ENCODE results near the gene MRPS16.

The MRPS16 gene

DNA sequence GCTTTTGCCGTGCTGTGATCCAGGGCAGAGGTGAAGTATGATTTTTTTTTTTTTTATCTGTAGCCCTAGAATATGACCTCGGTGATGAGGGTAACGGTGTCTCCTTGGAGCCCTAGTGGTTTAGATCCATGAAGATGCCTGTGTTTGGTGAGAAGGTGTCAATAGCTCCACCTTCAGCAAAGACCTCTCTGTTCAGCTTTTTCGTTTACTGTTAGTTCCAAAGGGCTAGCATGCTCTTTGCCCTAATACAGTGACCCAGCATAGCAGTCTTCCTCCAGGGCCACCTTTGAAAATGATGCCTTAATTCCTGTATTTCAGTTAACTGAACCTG lies 746 bp upstream of the MRPS16 start:
- no peak overlapping the region for H2BK5ac ChIP-seq (ENCODE audit: low read depth, low read length, poor library complexity, severe bottlenecking)
- no peak overlapping the region for H2AFZ ChIP-seq (ENCODE audit: low read depth, low read length)
- no peak overlapping the region for H3K23ac ChIP-seq (ENCODE audit: low read length in 2 of 2)
- H3K4me3 ChIP-seq (ENCODE audit: insufficient read depth in 1 of 2, low read depth in 1 of 2, low read length in 2 of 2), result peak overlapping the region; percentile 88 to 99
- no peak overlapping the region for H3K14ac ChIP-seq (ENCODE audit: low read length in 2 of 2)
- peak overlapping the region; percentile 94 for H3K27ac ChIP-seq (ENCODE audit: low read length, poor library complexity, severe bottlenecking)
- H2AK5ac ChIP-seq (ENCODE audit: low read length, severe bottlenecking), result peak overlapping the region; percentile 47
- H3K4ac ChIP-seq (ENCODE audit: low read depth in 1 of 2, low read length in 2 of 2), result peak overlapping the region in 1 of 2 experiments; percentile 51
- no peak overlapping the region for H3K18ac ChIP-seq (ENCODE audit: low read depth in 1 of 2, low read length in 2 of 2)
- H3K4me1 ChIP-seq (ENCODE audit: control insufficient read depth, insufficient read depth, low read depth, low read length), result peaks cover 7% of the 10 kb centered on the region
- peak overlapping the region; percentile 77 for H4K8ac ChIP-seq (ENCODE audit: low read length)
- H2BK12ac ChIP-seq (ENCODE audit: low read length in 2 of 2), result no peak overlapping the region
- peaks cover 13% of the 10 kb centered on the region for H3K79me1 ChIP-seq (replicated peaks; ENCODE audit: low read length, poor library complexity, severe bottlenecking)
- H3K9me3 ChIP-seq (ENCODE audit: control insufficient read depth, low read length), result no peaks in the 10 kb centered on the region
- 0% methylated on average over 3 of the region's 4 CpGs for WGBS
- peaks cover 6 to 26% of the 10 kb centered on the region in 2 experiments for H3K36me3 ChIP-seq (ENCODE audit: control insufficient read depth in 1 of 2, insufficient read depth in 2 of 2, low read depth in 1 of 2, low read length in 2 of 2)
- no peak overlapping the region for H4K91ac ChIP-seq (ENCODE audit: low read length)
- no peak overlapping the region for H2BK15ac ChIP-seq (ENCODE audit: low read depth, poor library complexity, severe bottlenecking)
- DNase-seq, result no peak
- no peaks in the 10 kb centered on the region for H3K27me3 ChIP-seq (ENCODE audit: control insufficient read depth in 1 of 2, insufficient read depth in 1 of 2, low read length in 2 of 2)
- peak overlapping the region; percentile 99 for H3K9ac ChIP-seq (ENCODE audit: low read length)
- peak overlapping the region; percentile 69 for H3K4me2 ChIP-seq (ENCODE audit: low read length, poor library complexity, severe bottlenecking)
- no peak overlapping the region for H2BK120ac ChIP-seq (ENCODE audit: low read depth, low read length)

DNA sequence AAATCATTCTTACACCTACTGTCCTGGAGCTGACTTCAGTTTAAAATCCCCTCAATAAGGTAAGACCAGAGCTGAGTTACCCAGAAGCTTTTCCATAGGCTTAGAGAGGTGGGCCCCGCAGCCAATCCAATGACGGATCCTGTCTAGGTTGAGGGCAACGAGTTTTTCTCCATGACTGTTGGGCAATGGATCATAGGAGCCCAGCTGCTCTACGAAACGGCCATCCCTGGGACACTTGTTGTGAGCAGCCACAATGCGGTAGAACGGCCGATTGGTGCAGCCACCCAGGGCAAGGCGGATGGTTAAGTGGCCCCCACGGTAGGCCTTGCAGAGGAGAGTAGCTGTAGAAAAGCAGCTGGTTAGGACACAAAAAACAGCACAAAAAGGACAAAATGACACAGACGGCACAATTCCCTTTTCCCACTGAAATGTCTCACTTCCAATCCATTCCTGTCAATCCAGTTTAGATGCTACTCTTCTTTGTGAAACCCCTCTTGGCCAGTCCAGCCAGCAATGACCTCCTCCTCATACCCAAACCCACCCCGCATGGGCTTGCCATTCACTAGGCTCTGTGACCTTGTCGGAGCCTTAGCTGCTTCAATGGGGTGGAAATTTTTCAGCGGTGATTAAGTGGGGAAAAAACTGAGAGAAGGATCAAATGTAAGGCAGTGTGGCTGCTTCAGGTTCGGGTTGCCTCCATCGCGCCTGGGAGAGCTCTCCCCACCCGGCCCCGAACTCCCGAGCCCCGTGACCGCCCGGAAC lies 580 bp downstream of the MRPS16 start:
- H3K36me3 ChIP-seq (ENCODE audit: control insufficient read depth in 1 of 2, insufficient read depth in 2 of 2, low read depth in 1 of 2, low read length in 2 of 2), result peaks cover 6 to 28% of the 10 kb centered on the region in 2 experiments
- peak overlapping the region; percentile 61 to 89 for H3K18ac ChIP-seq (ENCODE audit: low read depth in 1 of 2, low read length in 2 of 2)
- peak overlapping the region; percentile 73 for H2BK120ac ChIP-seq (ENCODE audit: low read depth, low read length)
- H4K91ac ChIP-seq (ENCODE audit: low read length), result peak overlapping the region; percentile 84
- peak overlapping the region in 1 of 2 experiments; percentile 83 for H3K23ac ChIP-seq (ENCODE audit: low read length in 2 of 2)
- H3K27ac ChIP-seq (ENCODE audit: low read length, poor library complexity, severe bottlenecking), result peak overlapping the region; percentile 94
- peak overlapping the region; percentile 37 for H2AFZ ChIP-seq (ENCODE audit: low read depth, low read length)
- peak overlapping the region; percentile 98 for H3K4me2 ChIP-seq (ENCODE audit: low read length, poor library complexity, severe bottlenecking)
- no peaks in the 10 kb centered on the region for H3K9me3 ChIP-seq (ENCODE audit: control insufficient read depth, low read length)
- peak overlapping the region; percentile 88 to 99 for H3K4me3 ChIP-seq (ENCODE audit: insufficient read depth in 1 of 2, low read depth in 1 of 2, low read length in 2 of 2)
- peak overlapping the region; percentile 85 for H2AK5ac ChIP-seq (ENCODE audit: low read length, severe bottlenecking)
- peak overlapping the region; percentile 95 for H4K8ac ChIP-seq (ENCODE audit: low read length)
- H3K4me1 ChIP-seq (ENCODE audit: control insufficient read depth, insufficient read depth, low read depth, low read length), result peaks cover 9% of the 10 kb centered on the region
- WGBS, result 21% methylated on average over 22 of the region's 23 CpGs
- no peaks in the 10 kb centered on the region for H3K27me3 ChIP-seq (ENCODE audit: control insufficient read depth in 1 of 2, insufficient read depth in 1 of 2, low read length in 2 of 2)
- peak overlapping the region in 1 of 2 experiments; percentile 83 for H3K14ac ChIP-seq (ENCODE audit: low read length in 2 of 2)
- H2BK5ac ChIP-seq (ENCODE audit: low read depth, low read length, poor library complexity, severe bottlenecking), result peak overlapping the region; percentile 36
- H3K4ac ChIP-seq (ENCODE audit: low read depth in 1 of 2, low read length in 2 of 2), result peak overlapping the region; percentile 36 to 85
- peak; percentile 42 for DNase-seq
- peak overlapping the region; percentile 28 to 59 for H2BK12ac ChIP-seq (ENCODE audit: low read length in 2 of 2)
- peaks cover 15% of the 10 kb centered on the region for H3K79me1 ChIP-seq (replicated peaks; ENCODE audit: low read length, poor library complexity, severe bottlenecking)
- H3K9ac ChIP-seq (ENCODE audit: low read length), result peak overlapping the region; percentile 99
- H2BK15ac ChIP-seq (ENCODE audit: low read depth, poor library complexity, severe bottlenecking), result peak overlapping the region; percentile 17

DNA sequence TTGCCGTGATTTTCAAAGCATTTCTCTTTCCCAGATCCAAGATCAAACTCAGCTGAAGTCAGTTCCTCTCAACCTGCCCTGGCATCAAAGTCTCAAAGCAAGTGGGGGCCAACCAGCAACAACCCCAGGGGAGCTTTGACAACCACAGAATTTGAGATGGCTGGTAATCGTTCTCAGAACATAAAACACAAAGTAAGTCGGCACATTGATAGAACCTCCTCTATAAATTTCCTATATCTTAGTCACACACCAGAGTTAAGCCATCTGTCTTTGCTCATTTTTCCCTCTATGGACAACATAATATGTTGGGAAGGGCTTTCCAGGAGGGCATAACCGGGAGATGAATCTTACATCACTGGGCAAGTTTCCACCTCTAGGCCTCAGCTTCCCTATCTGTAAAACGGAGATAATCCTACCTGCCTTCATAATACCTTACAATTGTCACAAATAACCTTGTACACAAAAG lies 4.2 kb downstream of the MRPS16 start:
- Histone ChIP-seq H2BK5ac (ENCODE audit: low read depth, low read length, poor library complexity, severe bottlenecking) (no peak overlapping the region), H3K4ac (ENCODE audit: low read depth in 1 of 2, low read length in 2 of 2) (no peak overlapping the region), H3K79me1 (replicated peaks; ENCODE audit: low read length, poor library complexity, severe bottlenecking) (peaks cover 14% of the 10 kb centered on the region), H3K27me3 (ENCODE audit: control insufficient read depth in 1 of 2, insufficient read depth in 1 of 2, low read length in 2 of 2) (no peaks in the 10 kb centered on the region), H2AFZ (ENCODE audit: low read depth, low read length) (no peak overlapping the region), H2BK120ac (ENCODE audit: low read depth, low read length) (no peak overlapping the region), H3K14ac (ENCODE audit: low read length in 2 of 2) (no peak overlapping the region), H3K36me3 (ENCODE audit: control insufficient read depth in 1 of 2, insufficient read depth in 2 of 2, low read depth in 1 of 2, low read length in 2 of 2) (peaks cover 9 to 45% of the 10 kb centered on the region in 2 experiments), H3K4me1 (ENCODE audit: control insufficient read depth, insufficient read depth, low read depth, low read length) (peaks cover 12% of the 10 kb centered on the region), H2BK12ac (ENCODE audit: low read length in 2 of 2) (no peak overlapping the region), H3K18ac (ENCODE audit: low read depth in 1 of 2, low read length in 2 of 2) (no peak overlapping the region), H3K4me2 (ENCODE audit: low read length, poor library complexity, severe bottlenecking) (no peak overlapping the region), H3K9me3 (ENCODE audit: control insufficient read depth, low read length) (no peaks in the 10 kb centered on the region), H4K8ac (ENCODE audit: low read length) (no peak overlapping the region), H3K4me3 (ENCODE audit: insufficient read depth in 1 of 2, low read depth in 1 of 2, low read length in 2 of 2) (peak overlapping the region in 1 of 2 experiments; percentile 91), H3K23ac (ENCODE audit: low read length in 2 of 2) (no peak overlapping the region), H2AK5ac (ENCODE audit: low read length, severe bottlenecking) (peak overlapping the region; percentile 37), H4K91ac (ENCODE audit: low read length) (no peak overlapping the region), H3K27ac (ENCODE audit: low read length, poor library complexity, severe bottlenecking) (no peak overlapping the region), H3K9ac (ENCODE audit: low read length) (peak overlapping the region; percentile 96), H2BK15ac (ENCODE audit: low read depth, poor library complexity, severe bottlenecking) (no peak overlapping the region)
- 80% methylated on average over 5 of the region's 5 CpGs for WGBS
- peak; percentile 13 for DNase-seq

DNA sequence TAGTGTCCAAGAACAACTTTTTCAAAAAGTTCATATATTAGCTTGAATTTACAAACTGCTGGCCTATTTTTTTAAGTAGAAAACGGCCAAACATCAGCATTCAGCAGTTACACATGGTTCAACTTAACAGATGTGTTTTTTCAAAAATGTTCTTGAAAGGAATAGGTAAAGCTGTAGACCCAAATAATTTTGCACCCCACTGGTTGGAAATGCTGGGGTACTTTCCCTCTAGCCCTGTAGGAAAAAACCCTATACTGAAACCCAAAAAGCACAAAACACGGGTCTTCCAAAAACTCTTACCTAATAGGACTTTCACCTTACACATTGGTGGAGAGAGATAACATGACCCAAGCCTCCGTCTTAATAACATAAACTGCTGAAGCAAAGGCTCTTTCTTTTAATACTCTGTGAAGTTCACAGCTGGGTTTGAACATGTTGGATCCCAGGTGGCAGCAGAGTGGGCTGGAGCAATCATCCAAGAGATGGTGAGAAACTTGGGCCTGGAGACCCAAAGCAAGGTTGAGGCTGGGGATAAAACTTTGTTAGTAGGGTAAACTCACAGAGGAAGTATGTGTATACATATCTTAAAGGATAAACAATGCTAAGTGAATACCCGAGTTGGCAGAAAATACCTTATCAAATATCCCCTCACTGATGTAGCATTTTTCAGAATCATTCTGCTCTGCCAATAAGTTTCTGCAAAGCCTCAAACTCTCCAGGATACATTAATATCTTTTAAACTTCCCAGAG lies 4.8 kb downstream of the MRPS16 start:
- Histone ChIP-seq H2AK5ac (ENCODE audit: low read length, severe bottlenecking) (peak overlapping the region; percentile 37), H3K27me3 (ENCODE audit: control insufficient read depth in 1 of 2, insufficient read depth in 1 of 2, low read length in 2 of 2) (no peaks in the 10 kb centered on the region), H3K9me3 (ENCODE audit: control insufficient read depth, low read length) (no peaks in the 10 kb centered on the region), H2AFZ (ENCODE audit: low read depth, low read length) (no peak overlapping the region), H2BK5ac (ENCODE audit: low read depth, low read length, poor library complexity, severe bottlenecking) (no peak overlapping the region), H2BK12ac (ENCODE audit: low read length in 2 of 2) (no peak overlapping the region), H3K4me1 (ENCODE audit: control insufficient read depth, insufficient read depth, low read depth, low read length) (peaks cover 12% of the 10 kb centered on the region), H4K91ac (ENCODE audit: low read length) (no peak overlapping the region), H2BK15ac (ENCODE audit: low read depth, poor library complexity, severe bottlenecking) (no peak overlapping the region), H3K18ac (ENCODE audit: low read depth in 1 of 2, low read length in 2 of 2) (no peak overlapping the region), H2BK120ac (ENCODE audit: low read depth, low read length) (no peak overlapping the region), H4K8ac (ENCODE audit: low read length) (no peak overlapping the region), H3K79me1 (replicated peaks; ENCODE audit: low read length, poor library complexity, severe bottlenecking) (peaks cover 12% of the 10 kb centered on the region), H3K9ac (ENCODE audit: low read length) (peak overlapping the region; percentile 96), H3K4me2 (ENCODE audit: low read length, poor library complexity, severe bottlenecking) (peak overlapping the region; percentile 90), H3K4ac (ENCODE audit: low read depth in 1 of 2, low read length in 2 of 2) (no peak overlapping the region), H3K27ac (ENCODE audit: low read length, poor library complexity, severe bottlenecking) (peak overlapping the region; percentile 64), H3K23ac (ENCODE audit: low read length in 2 of 2) (no peak overlapping the region), H3K4me3 (ENCODE audit: insufficient read depth in 1 of 2, low read depth in 1 of 2, low read length in 2 of 2) (peak overlapping the region in 1 of 2 experiments; percentile 91), H3K14ac (ENCODE audit: low read length in 2 of 2) (no peak overlapping the region), H3K36me3 (ENCODE audit: control insufficient read depth in 1 of 2, insufficient read depth in 2 of 2, low read depth in 1 of 2, low read length in 2 of 2) (peaks cover 9 to 51% of the 10 kb centered on the region in 2 experiments)
- DNase-seq, result peak; percentile 20
- 66% methylated on average over 3 of the region's 4 CpGs for WGBS

Measured in mesenchymal stem cell (in vitro differentiated cells and primary cell).